Measurements from ENCODE around the gene SMC1A.
"Not testable (repeated sequence)": the region's sequence is repeated elsewhere in the genome, so short reads cannot be mapped to it uniquely, and the experiment has no call there.

Gene SMC1A

DNA sequence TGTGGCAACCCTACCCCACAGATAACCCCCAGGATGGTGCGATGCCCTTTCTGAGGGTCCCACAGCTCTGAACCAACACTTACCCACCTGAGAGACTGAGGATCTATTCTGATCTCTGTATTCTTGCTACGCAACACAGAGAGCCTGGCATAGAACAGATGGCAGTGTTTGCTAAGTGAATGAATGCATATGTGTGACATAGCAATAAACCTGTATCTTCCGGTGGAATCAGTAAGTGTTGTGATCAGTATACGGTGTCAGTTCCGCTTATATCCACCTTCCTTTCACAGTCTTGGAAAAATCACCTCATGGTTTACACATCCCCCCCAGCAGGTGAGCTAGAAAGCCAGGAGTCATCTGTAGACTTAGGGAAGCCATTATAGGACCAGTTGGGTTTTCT, 17.6 kb upstream of the SMC1A start:
- H3K9me3 ChIP-seq (ENCODE audit: control insufficient read depth, low read length) = no peaks in the 10 kb centered on the region
- peaks cover 10% of the 10 kb centered on the region for H3K4me1 ChIP-seq (ENCODE audit: control insufficient read depth, insufficient read depth, low read length)
- no peaks in the 10 kb centered on the region for H3K36me3 ChIP-seq (ENCODE audit: control insufficient read depth, insufficient read depth, low read length)
- H3K27me3 ChIP-seq (ENCODE audit: control insufficient read depth, insufficient read depth, low read length) = no peaks in the 10 kb centered on the region
- no peak overlapping the region for H3K4me3 ChIP-seq (ENCODE audit: low read length)
- peak overlapping the region; percentile 32 for H3K9ac ChIP-seq (ENCODE audit: low read length)

- H3K4me3 ChIP-seq (ENCODE audit: low read length) = no peak overlapping the region
- H3K36me3 ChIP-seq (ENCODE audit: control insufficient read depth, insufficient read depth, low read length) = no peaks in the 10 kb centered on the region
- H3K9ac ChIP-seq (ENCODE audit: low read length) = no peak overlapping the region
- no peaks in the 10 kb centered on the region for H3K27me3 ChIP-seq (ENCODE audit: control insufficient read depth, insufficient read depth, low read length)
- H3K9me3 ChIP-seq (ENCODE audit: control insufficient read depth, low read length) = no peaks in the 10 kb centered on the region
- H3K4me1 ChIP-seq (ENCODE audit: control insufficient read depth, insufficient read depth, low read length) = peaks cover 15% of the 10 kb centered on the region
These were observed 16.4 kb upstream of the SMC1A start for GRCh38 chrX:53438832-53439230.

- Histone ChIP-seq H3K9ac (ENCODE audit: low read length) (no peak overlapping the region), H3K4me1 (ENCODE audit: control insufficient read depth, insufficient read depth, low read length) (peaks cover 15% of the 10 kb centered on the region), H3K4me3 (ENCODE audit: low read length) (no peak overlapping the region), H3K36me3 (ENCODE audit: control insufficient read depth, insufficient read depth, low read length) (no peaks in the 10 kb centered on the region), H3K27me3 (ENCODE audit: control insufficient read depth, insufficient read depth, low read length) (no peaks in the 10 kb centered on the region), H3K9me3 (ENCODE audit: control insufficient read depth, low read length) (no peaks in the 10 kb centered on the region)
These were observed 15.8 kb upstream of the SMC1A start for GRCh38 chrX:53438174-53438831.

GRCh38 chrX:53437206-53437605, 14.8 kb upstream of the SMC1A start:
- no peak overlapping the region for H3K4me3 ChIP-seq (ENCODE audit: low read length)
- no peaks in the 10 kb centered on the region for H3K36me3 ChIP-seq (ENCODE audit: control insufficient read depth, insufficient read depth, low read length)
- no peaks in the 10 kb centered on the region for H3K27me3 ChIP-seq (ENCODE audit: control insufficient read depth, insufficient read depth, low read length)
- H3K4me1 ChIP-seq (ENCODE audit: control insufficient read depth, insufficient read depth, low read length) = peaks cover 15% of the 10 kb centered on the region
- no peak overlapping the region for H3K9ac ChIP-seq (ENCODE audit: low read length)
- no peaks in the 10 kb centered on the region for H3K9me3 ChIP-seq (ENCODE audit: control insufficient read depth, low read length)

- Histone ChIP-seq H3K4me1 (ENCODE audit: control insufficient read depth, insufficient read depth, low read length) (peaks cover 10% of the 10 kb centered on the region), H3K27me3 (ENCODE audit: control insufficient read depth, insufficient read depth, low read length) (no peaks in the 10 kb centered on the region), H3K9ac (ENCODE audit: low read length) (no peak overlapping the region), H3K4me3 (ENCODE audit: low read length) (no peak overlapping the region), H3K36me3 (ENCODE audit: control insufficient read depth, insufficient read depth, low read length) (no peaks in the 10 kb centered on the region), H3K9me3 (ENCODE audit: control insufficient read depth, low read length) (no peaks in the 10 kb centered on the region)
These were observed 13.5 kb upstream of the SMC1A start for GRCh38 chrX:53435997-53436396.

DNA sequence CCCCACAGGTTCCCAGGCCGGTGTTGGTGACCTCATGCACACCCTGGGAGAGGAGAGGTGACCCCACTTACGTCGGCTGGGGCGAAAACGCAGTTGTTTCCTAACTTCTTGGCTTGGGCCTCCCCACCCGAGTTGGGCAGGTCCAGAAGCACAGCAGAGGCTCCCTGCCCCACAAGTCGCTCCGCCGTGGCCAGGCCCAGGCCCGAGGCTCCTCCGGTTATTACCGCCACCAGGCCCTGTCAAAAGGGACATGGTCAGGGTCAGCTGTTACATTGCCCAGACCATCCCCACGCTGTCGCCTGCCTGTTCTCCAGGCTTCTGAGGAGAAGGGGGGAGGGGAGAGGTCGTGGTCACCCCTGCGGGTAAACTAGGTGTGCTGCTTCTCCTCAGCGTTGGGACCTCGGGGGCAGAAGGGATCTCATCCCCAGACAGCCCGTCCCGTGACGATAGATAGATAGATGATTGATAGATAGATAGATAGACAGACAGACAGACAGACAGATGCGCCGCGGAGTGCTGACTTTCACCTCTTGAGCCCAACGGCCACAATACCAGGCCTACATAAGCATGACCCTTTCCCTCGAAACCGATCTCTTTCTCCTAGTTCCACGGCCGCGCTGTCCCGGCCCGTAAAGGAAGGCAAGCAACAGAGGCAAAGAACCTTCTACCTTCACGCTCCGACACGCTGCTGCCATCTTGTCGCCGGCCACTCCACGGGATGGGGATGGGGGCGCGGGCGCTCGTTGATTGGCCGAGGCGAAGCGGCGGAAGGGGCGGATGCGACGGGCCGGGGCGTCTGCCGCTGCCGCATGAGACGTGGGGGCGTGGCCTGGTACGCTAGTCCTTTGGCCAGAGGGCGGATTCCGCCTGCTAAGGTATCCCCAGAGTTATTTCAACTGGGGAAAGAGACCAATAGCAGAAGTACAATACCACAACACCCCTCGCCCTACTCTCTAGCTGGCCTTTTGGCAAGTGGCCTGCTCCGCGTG, 11.5 kb upstream of the SMC1A start, which contains the start of gene HSD17B10:
Gene HSD17B10, minus strand, starts transcription at position 720 of the 989 bp plus-strand sequence. Its CDS starts 25 bp downstream, at position 695.
- Histone ChIP-seq H3K4me3 (ENCODE audit: low read length) (peak within 1 kb of the TSS; percentile 50), H3K9me3 (ENCODE audit: control insufficient read depth, low read length) (no peaks in the 10 kb centered on the region), H3K36me3 (ENCODE audit: control insufficient read depth, insufficient read depth, low read length) (no peaks in the 10 kb centered on the region), H3K4me1 (ENCODE audit: control insufficient read depth, insufficient read depth, low read length) (peaks cover 4% of the 10 kb centered on the region), H3K27me3 (ENCODE audit: control insufficient read depth, insufficient read depth, low read length) (no peaks in the 10 kb centered on the region), H3K9ac (ENCODE audit: low read length) (peak within 1 kb of the TSS; percentile 72)

- H3K4me1 ChIP-seq (ENCODE audit: control insufficient read depth, insufficient read depth, low read length) = peaks cover 4% of the 10 kb centered on the region
- H3K4me3 ChIP-seq (ENCODE audit: low read length) = no peak overlapping the region
- no peaks in the 10 kb centered on the region for H3K9me3 ChIP-seq (ENCODE audit: control insufficient read depth, low read length)
- no peaks in the 10 kb centered on the region for H3K36me3 ChIP-seq (ENCODE audit: control insufficient read depth, insufficient read depth, low read length)
- no peak overlapping the region for H3K9ac ChIP-seq (ENCODE audit: low read length)
- no peaks in the 10 kb centered on the region for H3K27me3 ChIP-seq (ENCODE audit: control insufficient read depth, insufficient read depth, low read length)
These were observed 7.8 kb upstream of the SMC1A start for GRCh38 chrX:53430231-53430630.

GRCh38 chrX:53429755-53430154, 7.3 kb upstream of the SMC1A start:
- Histone ChIP-seq H3K4me1 (ENCODE audit: control insufficient read depth, insufficient read depth, low read length) (peaks cover 3% of the 10 kb centered on the region), H3K9ac (ENCODE audit: low read length) (no peak overlapping the region), H3K36me3 (ENCODE audit: control insufficient read depth, insufficient read depth, low read length) (no peaks in the 10 kb centered on the region), H3K4me3 (ENCODE audit: low read length) (no peak overlapping the region), H3K27me3 (ENCODE audit: control insufficient read depth, insufficient read depth, low read length) (no peaks in the 10 kb centered on the region), H3K9me3 (ENCODE audit: control insufficient read depth, low read length) (no peaks in the 10 kb centered on the region)

DNA sequence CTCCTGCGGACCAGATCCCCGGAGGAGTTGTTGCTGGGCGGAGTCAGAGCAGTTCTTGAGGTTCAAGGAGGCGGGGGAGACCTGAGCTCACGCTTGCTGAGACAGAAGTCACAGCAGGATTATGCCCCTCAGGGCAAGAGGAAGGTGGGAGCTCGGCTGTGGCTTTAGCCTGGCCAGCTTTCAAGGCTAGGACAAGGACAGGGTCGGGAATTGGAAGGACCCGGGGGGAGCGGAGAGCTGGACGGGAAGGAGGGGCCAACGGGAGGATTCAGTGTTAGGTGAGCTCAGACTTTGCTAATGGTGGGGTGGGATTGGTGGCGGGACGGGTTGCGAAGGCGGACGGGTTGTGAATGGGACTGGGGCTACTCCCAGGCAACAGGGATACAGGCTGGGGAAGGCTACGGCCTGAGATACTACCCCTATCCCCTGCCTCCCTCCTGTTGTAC, 430 bp upstream of the SMC1A start, which contains the start of gene RIBC1:
Gene RIBC1, plus strand, starts transcription at position 13 of the 446 bp plus-strand sequence. CDS start 3,404 bp downstream, outside the sequence.
- Histone ChIP-seq H3K4me1 (ENCODE audit: control insufficient read depth, insufficient read depth, low read length) (peaks cover 9% of the 10 kb centered on the region), H3K4me3 (ENCODE audit: low read length) (peak within 1 kb of the TSS; percentile 63), H3K9ac (ENCODE audit: low read length) (peak within 1 kb of the TSS; percentile 85), H3K27me3 (ENCODE audit: control insufficient read depth, insufficient read depth, low read length) (no peaks in the 10 kb centered on the region), H3K9me3 (ENCODE audit: control insufficient read depth, low read length) (no peaks in the 10 kb centered on the region), H3K36me3 (ENCODE audit: control insufficient read depth, insufficient read depth, low read length) (no peaks in the 10 kb centered on the region)

DNA sequence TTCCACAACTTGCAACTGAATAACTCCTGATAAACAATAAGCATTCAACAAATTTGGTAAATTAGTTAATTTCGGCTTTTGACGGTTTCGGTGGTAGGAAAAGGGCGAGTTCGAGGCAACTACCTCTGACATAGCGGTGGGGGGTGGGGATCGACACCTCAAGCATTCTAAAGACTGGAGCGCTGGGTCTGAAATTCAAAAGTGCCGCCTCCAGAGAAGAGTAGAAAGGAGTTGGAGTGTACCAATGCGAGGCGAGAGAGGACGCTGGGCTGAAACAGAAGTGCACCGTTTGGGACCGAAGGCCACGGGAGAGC, 725 bp downstream of the SMC1A start:
- peaks cover 9% of the 10 kb centered on the region for H3K4me1 ChIP-seq (ENCODE audit: control insufficient read depth, insufficient read depth, low read length)
- H3K9ac ChIP-seq (ENCODE audit: low read length) = peak overlapping the region; percentile 85
- H3K36me3 ChIP-seq (ENCODE audit: control insufficient read depth, insufficient read depth, low read length) = no peaks in the 10 kb centered on the region
- H3K4me3 ChIP-seq (ENCODE audit: low read length) = peak overlapping the region; percentile 63
- H3K27me3 ChIP-seq (ENCODE audit: control insufficient read depth, insufficient read depth, low read length) = no peaks in the 10 kb centered on the region
- no peaks in the 10 kb centered on the region for H3K9me3 ChIP-seq (ENCODE audit: control insufficient read depth, low read length)

- Histone ChIP-seq H3K27me3 (ENCODE audit: control insufficient read depth, insufficient read depth, low read length) (no peaks in the 10 kb centered on the region), H3K9me3 (ENCODE audit: control insufficient read depth, low read length) (no peaks in the 10 kb centered on the region), H3K4me3 (ENCODE audit: low read length) (no peak overlapping the region), H3K9ac (ENCODE audit: low read length) (peak overlapping the region; percentile 85), H3K36me3 (ENCODE audit: control insufficient read depth, insufficient read depth, low read length) (no peaks in the 10 kb centered on the region), H3K4me1 (ENCODE audit: control insufficient read depth, insufficient read depth, low read length) (peaks cover 9% of the 10 kb centered on the region)
These were observed 1.3 kb downstream of the SMC1A start for GRCh38 chrX:53421125-53421524.

GRCh38 chrX:53420351-53420750, 2.1 kb downstream of the SMC1A start:
- not testable (repeated sequence) for H3K9me3 ChIP-seq (ENCODE audit: control insufficient read depth, low read length); H3K27me3 ChIP-seq (ENCODE audit: control insufficient read depth, insufficient read depth, low read length); H3K4me1 ChIP-seq (ENCODE audit: control insufficient read depth, insufficient read depth, low read length); H3K4me3 ChIP-seq (ENCODE audit: low read length); H3K9ac ChIP-seq (ENCODE audit: low read length); H3K36me3 ChIP-seq (ENCODE audit: control insufficient read depth, insufficient read depth, low read length)
